Osteoblast (primary cell): Measurements from ENCODE around the gene NPDC1. TPM values are rescaled to one million over a fixed set of nuclear protein-coding genes. Genes with fewer than 3 reads are reported as not detected.
"Not testable (repeated sequence)": the region's sequence is repeated elsewhere in the genome, so short reads cannot be mapped to it uniquely, and the experiment has no call there.

Source experiments
- DNase-seq: peaks from one replicate; pipeline ENCODE4 v3.0.0; 2011; ENCODE audit warnings: low spot score, mixed read lengths; ENCODE audit not compliant: insufficient read length; ENCODE audit errors: missing footprints
- H2AFZ ChIP-seq: 2 replicates; pipeline ENCODE4 v1.6.0; 2011; ENCODE audit warnings: mild to moderate bottlenecking, low read length
- H3K27ac ChIP-seq: 2 replicates; pipeline ENCODE4 v1.5.1; 2011; ENCODE audit warnings: mild to moderate bottlenecking, low read depth, low read length, moderate library complexity
- H3K27me3 ChIP-seq: 2 replicates; pipeline ENCODE4 v1.6.0; 2012; ENCODE audit warnings: mild to moderate bottlenecking, control low read depth, inconsistent platforms, low read length, moderate library complexity; ENCODE audit not compliant: insufficient read depth
- H3K36me3 ChIP-seq: 2 replicates; pipeline ENCODE4 v1.5.1; 2011; ENCODE audit warnings: mild to moderate bottlenecking, low read length, control low read depth, moderate library complexity; ENCODE audit not compliant: insufficient read depth
- H3K4me1 ChIP-seq: 2 replicates; pipeline ENCODE4 v1.5.1; 2011; ENCODE audit warnings: mild to moderate bottlenecking, low read length, control low read depth, moderate library complexity; ENCODE audit not compliant: insufficient read depth
- H3K4me2 ChIP-seq: 2 replicates; pipeline ENCODE4 v1.6.0; 2011; ENCODE audit warnings: mild to moderate bottlenecking, low read length; ENCODE audit not compliant: insufficient read depth
- H3K4me3 ChIP-seq: fragments of 200-600 bp; sonication (generic); 3 replicates; pipeline ENCODE4 v1.5.1; 2012; ENCODE audit warnings: mild to moderate bottlenecking, low read length, inconsistent platforms; ENCODE audit not compliant: insufficient read depth
- H3K79me2 ChIP-seq: 2 replicates; pipeline ENCODE4 v1.6.0; 2012; ENCODE audit warnings: mild to moderate bottlenecking, low read length, control low read depth, inconsistent platforms; ENCODE audit not compliant: insufficient read depth
- H3K9me3 ChIP-seq: 2 replicates; pipeline ENCODE4 v1.5.1; 2011; ENCODE audit warnings: low read depth, low read length, control low read depth
- H4K20me1 ChIP-seq: 2 replicates; pipeline ENCODE4 v1.6.0; 2012; ENCODE audit warnings: mild to moderate bottlenecking, low read length, control low read depth; ENCODE audit not compliant: insufficient read depth
- total RNA-seq: library from RNA; depleted of rRNA; stranded (reverse); fragments of >200 nt; gene quantifications from 2 replicates; pipeline ENCODE4 v1.2.3, GENCODE V29; 2012
- TF ChIP-seq, protein P1 (sequence below): IDR thresholded peaks from 2 replicates; pipeline ENCODE4 v1.5.1; 2011; ENCODE audit warnings: mild to moderate bottlenecking, low read depth, low read length, moderate library complexity; ENCODE audit errors: extremely low read depth

Gene NPDC1
- total RNA-seq, 1 donor: 10.1 TPM

DNA sequence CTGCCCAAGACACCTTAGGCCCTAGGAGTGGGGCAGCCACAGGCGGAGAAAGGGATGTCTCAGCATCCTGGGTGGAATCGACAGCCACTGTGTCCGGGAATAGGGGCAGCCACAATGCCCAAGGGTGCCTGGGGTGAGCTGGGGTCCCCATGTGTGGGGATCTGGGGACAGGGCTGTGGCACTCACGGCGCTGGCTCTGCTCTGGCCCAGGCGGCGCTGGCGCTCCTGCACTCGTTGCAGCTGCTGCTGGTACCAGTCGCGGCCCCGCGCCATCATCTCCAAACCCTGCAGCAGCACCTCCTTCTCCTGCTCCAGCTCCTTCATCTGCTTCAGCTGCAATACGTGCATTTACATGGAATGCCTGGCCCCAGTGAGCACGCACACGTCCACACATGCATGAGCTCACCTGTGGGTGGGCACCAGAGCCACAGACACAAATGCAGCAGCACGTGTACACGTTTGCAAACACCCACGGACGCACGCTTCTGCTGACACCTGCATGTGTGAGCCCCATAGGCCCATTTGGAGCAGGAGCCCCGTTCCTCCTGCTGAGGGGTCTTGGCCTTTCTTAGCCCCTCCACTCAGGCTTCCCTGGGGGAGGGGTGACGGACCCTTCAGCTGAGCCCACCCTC lies 19.5 kb upstream of the NPDC1 start:
- peaks cover 6% of the 10 kb centered on the region for H4K20me1 ChIP-seq
- no peaks in the 10 kb centered on the region for H3K36me3 ChIP-seq
- peak; percentile 81 for DNase-seq
- H3K27me3 ChIP-seq: no peaks in the 10 kb centered on the region
- H2AFZ ChIP-seq: no peak overlapping the region
- no peaks in the 10 kb centered on the region for H3K9me3 ChIP-seq
- TF ChIP-seq, protein P1, sequence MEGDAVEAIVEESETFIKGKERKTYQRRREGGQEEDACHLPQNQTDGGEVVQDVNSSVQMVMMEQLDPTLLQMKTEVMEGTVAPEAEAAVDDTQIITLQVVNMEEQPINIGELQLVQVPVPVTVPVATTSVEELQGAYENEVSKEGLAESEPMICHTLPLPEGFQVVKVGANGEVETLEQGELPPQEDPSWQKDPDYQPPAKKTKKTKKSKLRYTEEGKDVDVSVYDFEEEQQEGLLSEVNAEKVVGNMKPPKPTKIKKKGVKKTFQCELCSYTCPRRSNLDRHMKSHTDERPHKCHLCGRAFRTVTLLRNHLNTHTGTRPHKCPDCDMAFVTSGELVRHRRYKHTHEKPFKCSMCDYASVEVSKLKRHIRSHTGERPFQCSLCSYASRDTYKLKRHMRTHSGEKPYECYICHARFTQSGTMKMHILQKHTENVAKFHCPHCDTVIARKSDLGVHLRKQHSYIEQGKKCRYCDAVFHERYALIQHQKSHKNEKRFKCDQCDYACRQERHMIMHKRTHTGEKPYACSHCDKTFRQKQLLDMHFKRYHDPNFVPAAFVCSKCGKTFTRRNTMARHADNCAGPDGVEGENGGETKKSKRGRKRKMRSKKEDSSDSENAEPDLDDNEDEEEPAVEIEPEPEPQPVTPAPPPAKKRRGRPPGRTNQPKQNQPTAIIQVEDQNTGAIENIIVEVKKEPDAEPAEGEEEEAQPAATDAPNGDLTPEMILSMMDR: no peak
- H3K4me3 ChIP-seq: no peak overlapping the region
- H3K27ac ChIP-seq: no peak overlapping the region
- no peak overlapping the region for H3K4me2 ChIP-seq
- no peaks in the 10 kb centered on the region for H3K79me2 ChIP-seq
- H3K4me1 ChIP-seq: no peaks in the 10 kb centered on the region

DNA sequence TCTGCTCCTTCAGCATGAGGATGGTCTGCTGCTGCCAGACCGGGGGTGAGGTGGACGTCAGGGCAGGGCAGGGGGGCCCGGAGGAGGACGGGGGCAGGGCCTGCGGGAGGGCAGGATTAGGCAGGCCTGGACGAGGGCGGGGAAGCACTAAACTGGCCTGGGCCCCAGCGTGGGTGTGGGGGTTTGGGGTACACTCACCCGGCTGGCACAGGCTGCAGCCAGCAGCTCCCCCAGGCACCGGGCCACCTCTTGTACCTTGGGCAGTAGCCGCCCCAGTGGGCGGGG lies 18.8 kb upstream of the NPDC1 start:
- Histone ChIP-seq H3K4me1 (no peaks in the 10 kb centered on the region), H3K4me2 (no peak overlapping the region), H3K36me3 (no peaks in the 10 kb centered on the region), H4K20me1 (peaks cover 6% of the 10 kb centered on the region), H3K27ac (no peak overlapping the region), H2AFZ (no peak overlapping the region), H3K27me3 (no peaks in the 10 kb centered on the region), H3K9me3 (no peaks in the 10 kb centered on the region), H3K4me3 (no peak overlapping the region), H3K79me2 (no peaks in the 10 kb centered on the region)
- DNase-seq: peak; percentile 44
- TF ChIP-seq, protein P1: no peak

DNA sequence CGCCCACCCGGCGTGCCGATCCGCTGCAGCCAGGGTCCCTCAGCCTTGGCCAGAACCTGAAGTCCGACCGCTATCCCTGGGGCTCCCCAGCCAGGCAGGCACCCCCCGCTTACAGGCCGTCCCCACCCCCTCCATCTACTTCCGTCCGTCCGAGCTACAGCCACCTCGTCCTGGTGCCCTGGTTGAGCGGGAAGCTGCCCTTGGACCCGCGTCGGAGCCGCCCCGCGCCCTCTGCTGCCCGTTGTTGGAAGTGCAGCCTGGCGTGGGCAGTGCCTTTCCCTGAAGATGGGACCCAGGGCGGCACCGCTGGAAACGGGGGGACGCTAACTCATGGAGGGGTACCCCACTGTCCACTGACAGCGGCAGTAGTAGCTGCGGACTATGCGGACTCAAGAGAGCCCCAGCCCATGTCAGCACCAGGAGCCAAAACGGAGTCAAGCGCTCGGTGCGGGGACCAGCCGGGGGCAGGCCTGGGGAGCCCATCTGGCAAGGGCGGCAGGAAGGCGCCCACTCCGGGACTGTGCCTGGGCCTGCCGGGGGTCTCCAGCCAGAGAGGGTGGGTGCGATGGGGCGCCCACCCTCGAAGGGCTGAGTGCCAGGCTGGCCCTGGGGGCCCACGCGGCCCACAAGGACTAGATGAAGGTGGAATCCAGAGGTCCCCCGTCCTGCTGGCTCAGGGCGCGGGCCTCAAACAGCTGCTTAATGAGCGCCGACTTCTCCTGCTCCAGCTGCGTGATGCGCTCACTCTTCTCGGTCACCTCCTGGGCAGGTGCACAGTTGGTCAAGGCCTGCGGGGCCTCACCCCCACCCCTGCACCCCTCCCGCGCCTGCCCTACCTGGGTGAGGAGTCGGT lies 18.3 kb upstream of the NPDC1 start:
- Histone ChIP-seq H3K27ac (no peak overlapping the region), H3K36me3 (no peaks in the 10 kb centered on the region), H3K9me3 (no peaks in the 10 kb centered on the region), H3K27me3 (no peaks in the 10 kb centered on the region), H4K20me1 (peaks cover 6% of the 10 kb centered on the region), H2AFZ (no peak overlapping the region), H3K4me1 (no peaks in the 10 kb centered on the region), H3K4me3 (no peak overlapping the region), H3K4me2 (no peak overlapping the region), H3K79me2 (no peaks in the 10 kb centered on the region)
- peak; percentile 97 for DNase-seq
- TF ChIP-seq, protein P1: peak; percentile 74

DNA sequence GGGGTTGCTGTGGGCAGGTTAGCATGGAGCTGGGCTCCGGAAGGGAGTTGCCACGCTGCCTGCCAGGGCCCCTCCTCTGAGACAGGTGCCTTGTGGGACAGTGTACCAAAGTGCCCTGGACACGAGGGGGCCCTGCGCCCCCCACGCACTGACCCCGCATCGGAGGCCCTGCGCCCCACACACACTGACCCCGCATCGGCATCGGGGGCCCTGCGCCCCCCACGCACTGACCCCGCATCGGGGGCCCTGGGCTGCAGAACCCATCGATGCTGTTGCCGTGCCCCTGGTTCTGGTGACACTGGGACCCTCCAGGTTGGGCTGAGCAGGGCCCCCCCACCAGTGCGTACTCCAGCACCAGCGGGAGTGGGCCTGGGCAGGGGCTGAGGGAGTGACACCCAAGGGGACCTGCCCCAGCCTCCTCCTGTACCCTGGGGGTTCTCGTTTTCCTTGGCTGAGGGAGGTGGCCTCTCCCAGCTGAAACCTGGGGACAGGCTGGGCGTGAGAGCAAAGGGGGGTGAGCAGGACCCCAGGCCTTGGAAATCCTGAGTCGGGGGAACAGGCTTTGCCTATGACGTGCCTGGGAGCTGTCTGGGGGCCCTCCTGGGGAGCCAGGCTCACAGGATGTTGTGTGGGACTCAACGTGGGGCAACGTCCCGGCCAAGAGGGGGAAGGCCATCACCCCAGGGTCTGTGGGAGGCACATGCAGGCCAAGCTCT lies 17.5 kb upstream of the NPDC1 start:
- TF ChIP-seq, protein P1: no peak
- Histone ChIP-seq H3K9me3 (no peaks in the 10 kb centered on the region), H3K27me3 (no peaks in the 10 kb centered on the region), H3K79me2 (no peaks in the 10 kb centered on the region), H3K4me2 (no peak overlapping the region), H3K27ac (no peak overlapping the region), H4K20me1 (peaks cover 5% of the 10 kb centered on the region), H2AFZ (no peak overlapping the region), H3K4me1 (no peaks in the 10 kb centered on the region), H3K4me3 (no peak overlapping the region), H3K36me3 (no peaks in the 10 kb centered on the region)
- peak; percentile 78 for DNase-seq

DNA sequence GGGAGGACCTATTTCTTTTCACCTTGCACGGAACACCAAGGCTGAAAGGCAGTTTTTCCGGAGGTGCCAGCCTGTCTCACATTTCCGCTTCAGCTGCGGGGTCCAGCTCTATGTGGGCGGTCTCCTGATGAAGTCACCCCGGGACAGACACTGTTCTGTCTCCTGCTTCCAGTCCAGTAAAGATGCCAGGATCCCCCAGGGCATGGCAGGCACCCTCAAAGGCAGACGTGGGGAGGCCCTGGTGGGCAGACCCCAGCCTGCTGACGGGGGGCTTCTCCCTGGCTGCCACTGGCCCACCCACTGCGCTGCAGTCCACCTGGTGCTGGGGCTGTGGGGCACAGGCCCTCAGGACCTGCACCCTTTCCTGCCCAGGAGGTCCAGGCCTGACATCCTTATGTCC lies 16.8 kb upstream of the NPDC1 start:
- not testable (repeated sequence) for H3K27me3 ChIP-seq, H4K20me1 ChIP-seq, H3K36me3 ChIP-seq, H2AFZ ChIP-seq, H3K4me2 ChIP-seq, DNase-seq, H3K9me3 ChIP-seq, H3K27ac ChIP-seq, H3K4me3 ChIP-seq, H3K4me1 ChIP-seq, H3K79me2 ChIP-seq
